HTR-8/SVneo (cell line): Measurements from ENCODE around the gene SLC25A30.
A peak's percentile ranks its signal among the peaks of the same experiment; 100 is the strongest.

ENCODE experiments used
- DNase-seq: peaks from one replicate; pipeline ENCODE4 v3.0.0; 2011; ENCODE audit warnings: low spot score, mixed read lengths; ENCODE audit not compliant: insufficient read length
- FAIRE-seq: peaks from 2 replicates; lab custom pipeline; 2011; peaks lifted over from hg19 to GRCh38; lab: Jason Lieb, UNC

SLC25A30 gene, protein sequence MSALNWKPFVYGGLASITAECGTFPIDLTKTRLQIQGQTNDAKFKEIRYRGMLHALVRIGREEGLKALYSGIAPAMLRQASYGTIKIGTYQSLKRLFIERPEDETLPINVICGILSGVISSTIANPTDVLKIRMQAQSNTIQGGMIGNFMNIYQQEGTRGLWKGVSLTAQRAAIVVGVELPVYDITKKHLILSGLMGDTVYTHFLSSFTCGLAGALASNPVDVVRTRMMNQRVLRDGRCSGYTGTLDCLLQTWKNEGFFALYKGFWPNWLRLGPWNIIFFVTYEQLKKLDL

DNA sequence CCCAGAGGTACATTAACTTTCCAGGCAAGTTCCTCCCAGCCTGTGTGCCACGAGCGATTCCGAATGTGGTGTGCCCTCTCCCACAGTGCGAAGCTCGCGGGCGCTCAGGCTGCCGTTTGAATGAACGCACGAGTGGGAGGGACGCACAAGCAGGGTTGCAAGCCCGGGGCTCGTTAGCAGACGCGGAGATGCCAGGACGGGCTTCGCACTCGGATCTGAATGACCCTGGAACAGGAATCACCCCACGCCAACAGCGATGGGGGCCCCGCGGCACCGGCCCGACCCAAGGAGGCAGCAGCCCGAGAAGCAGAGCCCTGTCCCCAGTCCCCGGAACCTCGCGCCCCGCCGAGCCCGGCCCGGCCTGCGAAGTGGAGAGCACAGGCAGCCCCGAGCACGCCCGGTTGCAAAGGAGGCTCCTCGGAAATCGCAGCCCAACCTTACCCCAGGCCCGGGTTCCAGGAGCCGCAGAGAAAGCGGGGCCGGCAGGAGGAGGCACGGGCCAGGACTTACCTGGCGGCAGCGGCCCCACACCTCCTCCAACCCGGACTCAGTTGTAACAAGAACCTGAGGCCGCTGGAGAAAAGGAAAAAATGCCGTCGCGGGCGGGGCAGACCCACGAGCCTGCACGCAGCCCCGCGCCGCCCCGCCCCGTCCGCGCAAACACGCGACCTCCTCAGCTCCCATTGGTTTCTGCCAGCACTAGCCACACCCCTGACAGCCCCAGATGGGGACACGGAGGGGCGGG lies at the start of gene SLC25A30:
Gene SLC25A30 (minus strand): TSS at position 584 of the 745 bp plus-strand sequence. CDS start 6,948 bp downstream, outside the sequence.
- DNase-seq: peak; percentile 72
- FAIRE-seq: no peak

DNA sequence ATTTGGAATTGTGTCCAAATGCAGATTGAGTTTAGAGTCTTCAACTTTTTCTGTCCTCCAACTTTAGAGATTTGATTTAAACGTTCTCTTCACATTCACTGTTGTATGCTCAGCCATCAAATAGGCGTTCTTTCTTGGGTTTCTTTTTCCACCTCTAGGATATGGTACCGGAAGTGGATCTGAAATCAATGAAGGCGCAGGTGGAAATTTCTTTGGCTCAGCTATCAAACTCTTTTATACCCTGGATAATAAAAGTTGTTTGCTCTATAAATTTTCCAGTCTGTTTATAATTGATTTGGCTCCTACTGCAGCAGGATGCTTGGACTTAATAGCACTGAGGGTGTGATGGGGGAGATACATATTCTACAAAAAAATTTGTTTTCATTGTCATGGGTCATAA lies 48.2 kb upstream of the SLC25A30 start:
- FAIRE-seq: no peak

DNA sequence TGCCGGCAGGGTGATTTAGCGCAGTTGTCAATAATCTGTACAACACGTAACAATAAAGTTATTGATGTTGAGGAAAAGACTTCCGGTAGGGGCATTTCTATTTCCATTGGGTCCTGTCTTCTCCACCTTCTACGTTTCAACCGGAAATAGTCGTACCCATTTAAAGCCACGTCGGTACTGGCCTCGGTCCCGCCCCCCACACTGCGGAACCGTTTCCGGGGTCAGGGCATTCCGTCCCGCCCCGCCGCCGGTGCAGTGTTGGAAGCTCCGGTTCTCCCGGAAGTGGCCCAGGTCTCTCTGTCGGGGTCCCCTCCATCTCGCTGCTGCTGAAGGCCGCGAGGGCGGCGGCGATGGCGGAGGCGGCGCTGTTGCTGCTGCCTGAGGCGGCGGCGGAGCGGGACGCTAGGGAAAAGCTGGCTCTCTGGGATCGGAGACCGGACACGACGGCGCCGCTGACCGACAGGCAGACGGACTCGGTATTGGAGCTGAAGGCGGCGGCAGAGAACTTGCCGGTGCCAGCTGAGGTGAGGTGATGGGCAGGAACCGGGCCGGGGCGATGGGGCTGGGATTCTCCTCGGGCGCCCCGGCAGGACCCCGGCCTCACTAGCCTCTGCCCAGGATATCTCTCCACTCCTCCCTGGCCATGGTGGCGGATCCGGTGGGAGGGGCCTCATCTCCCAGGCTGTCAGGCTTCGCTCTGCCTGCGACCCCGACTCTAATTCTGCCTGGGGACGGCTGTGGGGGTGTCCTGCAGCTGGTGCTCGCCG lies 46.7 kb upstream of the SLC25A30 start, which contains the start of gene COG3:
Gene COG3 (plus strand): TSS at position 253 of the 767 bp plus-strand sequence. CDS start 98 bp downstream, at position 351.
- peak; percentile 52 for FAIRE-seq
- peak; percentile 88 for DNase-seq

More for the DNA sequence above, 48.2 kb upstream of the SLC25A30 start:
- no peak for DNase-seq

DNA sequence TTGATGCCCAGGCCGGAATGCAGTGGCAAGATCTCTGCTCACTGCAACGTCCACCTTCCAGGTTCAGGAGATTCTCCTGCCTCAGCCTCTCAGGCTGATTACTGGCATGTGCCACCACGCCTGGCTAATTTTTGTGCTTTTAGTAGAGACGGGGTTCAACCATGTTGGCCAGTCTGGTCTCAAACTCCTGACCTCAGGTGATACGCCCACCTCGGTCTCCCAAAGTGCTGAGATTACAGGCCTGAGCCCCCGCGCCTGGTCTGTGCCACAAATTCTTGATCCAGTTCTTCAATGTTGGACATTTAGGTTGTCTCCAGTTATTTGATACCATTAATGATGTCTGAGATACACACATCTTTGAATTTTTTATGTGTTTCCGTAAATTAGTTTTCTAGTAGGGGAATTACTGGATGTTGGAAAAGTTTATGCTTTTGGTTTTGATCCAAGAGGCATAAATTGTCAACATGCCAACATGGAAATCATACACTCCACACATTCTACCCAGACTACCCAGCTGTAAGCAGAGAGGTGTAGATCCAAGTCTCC lies 46.0 kb upstream of the SLC25A30 start:
- no peak for FAIRE-seq
- no peak for DNase-seq

DNA sequence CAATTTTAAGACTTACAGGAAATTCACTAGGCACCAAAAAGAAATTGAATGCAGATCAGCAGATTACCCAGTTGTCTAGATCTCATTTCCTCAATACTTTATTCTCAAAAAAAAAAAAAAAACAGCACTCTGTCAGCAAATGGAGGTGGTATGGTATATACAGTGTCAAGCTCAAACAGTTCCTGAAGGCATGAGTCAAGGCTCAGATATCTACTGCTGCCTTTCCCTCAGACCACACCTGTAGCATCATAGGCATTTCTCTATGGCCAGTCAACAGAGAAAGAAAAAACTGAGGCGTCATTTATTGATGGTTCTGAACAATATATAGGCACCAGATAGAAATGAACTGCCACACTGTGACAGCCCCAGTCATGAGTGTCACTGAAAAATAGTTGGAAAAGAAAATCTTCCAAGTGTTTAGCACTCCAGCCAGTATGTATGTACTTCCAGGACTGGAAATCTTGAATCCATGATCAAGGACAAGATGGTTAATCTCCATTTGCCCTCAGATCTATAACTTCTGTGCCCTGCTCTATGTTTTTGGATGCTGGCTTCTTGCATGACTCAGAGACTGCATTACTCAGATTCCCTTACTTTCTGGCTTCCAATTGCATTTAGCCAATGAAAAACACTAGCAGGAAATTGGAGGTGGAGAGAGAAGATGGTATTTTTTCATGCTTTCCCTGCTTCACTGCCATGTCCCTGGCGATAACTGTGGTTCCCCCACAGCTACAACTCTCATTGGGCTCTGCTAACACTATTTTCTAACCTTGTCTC lies 38.2 kb upstream of the SLC25A30 start:
- no peak for DNase-seq
- FAIRE-seq: no peak

DNA sequence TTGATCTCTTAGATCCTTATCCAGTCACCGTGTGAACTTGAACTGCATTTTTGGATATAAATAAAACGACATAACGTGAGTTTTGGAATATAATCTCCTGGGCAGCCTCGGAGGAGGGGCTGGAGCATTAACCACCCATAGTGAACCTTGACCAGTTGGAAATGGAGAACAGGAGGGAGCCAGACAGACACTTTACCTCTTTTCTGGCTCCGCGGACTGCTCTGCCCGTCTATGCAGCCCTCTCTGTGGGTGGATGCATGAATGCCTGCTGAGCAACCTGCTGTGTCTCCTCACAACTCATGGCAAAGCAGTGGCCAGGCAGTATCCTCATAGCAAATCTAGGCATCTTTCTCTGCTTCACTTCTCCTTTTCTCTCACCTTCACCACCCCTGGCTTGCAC lies 36.0 kb upstream of the SLC25A30 start:
- FAIRE-seq (no peak), DNase-seq (no peak)

DNA sequence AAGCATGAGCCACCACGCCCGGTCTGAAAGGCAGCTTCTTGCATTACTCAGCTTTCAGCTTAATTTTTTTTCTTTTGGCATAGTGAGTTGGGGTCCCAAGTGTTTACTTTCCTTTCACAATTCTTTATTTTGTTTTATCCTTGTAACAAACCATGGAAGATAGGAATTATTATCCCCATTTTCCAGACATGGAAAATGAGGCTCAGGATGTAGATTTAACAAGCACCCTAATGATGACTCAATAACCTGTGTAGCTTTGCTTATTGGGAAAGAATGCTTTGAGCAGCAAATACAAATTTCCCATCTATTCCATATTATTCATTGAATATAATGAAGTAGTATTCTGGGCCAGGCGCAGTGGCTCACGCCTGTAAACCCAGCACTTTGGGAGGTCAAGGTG lies 33.1 kb upstream of the SLC25A30 start:
- DNase-seq (no peak), FAIRE-seq (no peak)

DNA sequence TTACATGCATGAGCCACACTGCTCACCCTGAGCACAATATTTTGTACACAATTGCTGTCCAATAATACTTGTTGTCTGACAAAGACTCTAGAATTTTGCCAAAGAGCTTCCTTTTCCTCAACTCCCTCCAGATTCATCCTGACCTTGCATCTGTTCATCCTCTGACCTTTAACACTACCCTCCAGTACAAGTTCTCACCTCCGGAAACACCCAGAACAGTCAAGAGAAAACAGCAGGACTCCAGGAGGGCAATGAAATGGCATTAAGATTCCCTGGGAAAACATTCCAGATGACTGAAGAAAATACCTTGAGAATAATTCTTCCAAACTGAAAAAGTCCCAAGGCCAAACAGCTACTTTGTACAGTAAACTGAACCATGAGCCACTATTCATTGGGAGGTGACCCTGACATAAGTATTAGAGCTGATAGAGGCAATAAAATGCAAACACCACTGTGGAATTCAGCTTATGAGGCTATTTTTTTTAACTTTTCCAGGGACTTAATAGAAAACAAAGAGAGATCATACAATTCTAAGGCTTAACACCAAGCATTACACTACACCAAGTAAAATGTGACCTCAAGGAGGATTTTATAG lies 30.9 kb upstream of the SLC25A30 start:
- FAIRE-seq: no peak
- no peak for DNase-seq

DNA sequence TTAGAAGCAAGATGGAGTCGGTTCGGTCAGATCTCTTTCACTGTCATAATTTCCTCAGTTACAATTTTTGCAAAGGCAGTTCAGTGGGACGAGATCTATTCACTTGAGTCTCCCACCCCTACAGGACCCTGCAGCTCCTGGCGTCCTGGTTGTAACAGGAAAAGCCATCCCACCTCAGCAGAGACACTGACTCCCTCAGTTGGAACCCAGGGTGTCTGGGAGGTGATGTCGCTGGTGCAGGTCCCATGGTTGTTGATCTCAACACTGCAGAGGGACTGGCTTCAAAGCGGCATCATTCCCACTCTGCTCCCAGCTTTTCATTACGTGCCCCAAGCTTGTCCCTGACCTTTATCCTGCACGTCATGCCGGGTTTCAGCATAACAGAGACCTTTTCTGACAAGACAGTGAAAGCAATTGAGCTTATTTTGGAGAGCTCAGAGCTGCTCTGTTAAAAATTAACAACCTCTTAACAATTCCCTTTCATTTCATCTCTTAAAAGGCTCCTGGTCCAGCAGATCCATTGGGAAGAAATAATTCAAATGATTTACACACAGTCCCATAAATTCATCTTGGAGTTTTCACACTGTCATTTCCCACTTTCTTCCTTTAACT lies 29.0 kb upstream of the SLC25A30 start:
- no peak for FAIRE-seq

DNA sequence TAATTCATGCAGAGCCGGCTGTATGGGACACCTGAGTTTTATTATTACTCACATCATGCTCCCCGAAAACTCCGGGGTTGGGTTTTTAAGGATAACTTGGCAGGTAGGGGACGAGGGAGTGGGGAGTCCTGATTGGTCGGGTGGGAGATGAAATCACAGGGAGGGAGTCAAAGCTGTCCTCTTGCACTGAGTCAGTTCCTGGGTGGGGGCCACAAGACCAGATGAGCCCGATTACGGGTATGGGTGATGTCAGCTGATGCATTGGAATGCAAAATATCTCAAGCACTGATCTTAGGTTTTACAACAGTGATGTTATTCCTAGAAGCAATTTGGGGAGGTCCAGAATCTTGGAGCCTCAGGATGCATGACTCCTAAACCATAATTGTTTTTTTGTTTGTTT lies 28.0 kb upstream of the SLC25A30 start:
- peak; percentile 13 for DNase-seq
- no peak for FAIRE-seq

More for the DNA sequence above, 29.0 kb upstream of the SLC25A30 start:
- no peak for DNase-seq

DNA sequence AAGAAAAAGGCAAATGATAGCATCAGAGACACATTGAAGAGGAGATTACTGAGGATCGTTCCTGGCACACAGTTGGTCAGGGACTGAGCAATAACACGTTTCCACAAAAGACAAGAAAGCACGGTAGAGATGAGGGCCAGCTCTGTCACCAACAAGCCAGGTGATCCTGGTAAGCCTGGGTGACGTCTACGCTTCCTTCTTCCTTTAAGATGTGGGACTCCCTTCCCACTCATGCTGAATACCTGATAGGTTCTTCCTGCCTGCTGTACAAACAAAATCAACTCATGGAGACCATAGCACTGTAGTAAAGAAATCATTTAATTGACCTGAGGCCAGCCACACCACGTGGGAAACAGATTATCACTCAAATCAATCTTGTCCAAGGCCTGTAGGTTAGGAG lies 26.9 kb upstream of the SLC25A30 start:
- FAIRE-seq (no peak), DNase-seq (no peak)

DNA sequence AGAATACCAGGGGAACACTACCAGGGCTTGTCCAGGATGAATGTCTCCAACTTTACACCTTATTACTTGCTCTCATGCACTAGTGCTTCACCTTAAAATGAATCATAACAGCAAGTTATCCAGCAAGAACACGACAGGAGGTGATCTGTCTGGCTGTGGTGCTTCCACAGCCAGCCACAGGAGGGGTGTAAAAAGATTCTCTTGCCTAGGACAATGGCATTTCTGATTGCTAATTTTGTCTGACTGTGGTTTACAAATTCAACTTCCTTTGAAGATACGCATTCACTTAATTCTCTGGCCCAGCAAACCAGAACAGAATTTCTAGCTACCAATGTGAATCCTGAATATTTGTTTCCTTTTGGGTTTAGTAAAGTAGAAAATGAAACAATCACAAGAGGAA lies 23.5 kb upstream of the SLC25A30 start:
- DNase-seq: peak; percentile 8

DNA sequence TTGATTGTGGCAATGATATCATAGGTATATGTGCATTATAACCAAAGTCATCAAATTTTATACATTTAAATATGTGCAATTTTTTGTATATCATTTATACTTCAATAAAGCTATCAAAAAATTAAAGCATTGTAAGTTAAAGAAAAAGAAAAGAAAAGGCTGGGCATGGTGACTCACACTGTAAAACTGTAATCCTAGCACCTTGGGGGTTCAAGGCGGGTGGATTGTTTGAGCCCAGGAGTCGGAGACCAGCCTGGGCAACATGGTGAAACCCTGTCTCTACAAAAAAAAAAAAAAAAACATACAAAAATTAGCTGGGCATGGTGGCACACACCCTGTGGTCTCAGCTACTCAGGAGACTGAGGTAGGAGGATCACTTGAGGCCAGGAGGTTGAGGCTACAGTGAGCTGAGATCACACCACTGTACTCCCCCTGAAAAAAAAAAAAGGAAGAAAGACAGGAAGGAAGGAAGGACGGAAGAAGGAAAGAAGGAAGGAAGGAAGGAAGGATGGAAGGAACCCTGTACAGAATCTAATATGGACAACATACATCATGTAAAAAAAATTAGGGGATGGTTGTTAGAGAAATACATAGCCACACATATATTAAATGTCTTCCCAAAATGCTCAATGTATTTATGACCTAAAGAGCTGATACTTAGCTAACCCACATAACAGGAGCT lies 21.7 kb upstream of the SLC25A30 start:
- FAIRE-seq: no peak

More for the DNA sequence above, 23.5 kb upstream of the SLC25A30 start:
- FAIRE-seq: no peak

DNA sequence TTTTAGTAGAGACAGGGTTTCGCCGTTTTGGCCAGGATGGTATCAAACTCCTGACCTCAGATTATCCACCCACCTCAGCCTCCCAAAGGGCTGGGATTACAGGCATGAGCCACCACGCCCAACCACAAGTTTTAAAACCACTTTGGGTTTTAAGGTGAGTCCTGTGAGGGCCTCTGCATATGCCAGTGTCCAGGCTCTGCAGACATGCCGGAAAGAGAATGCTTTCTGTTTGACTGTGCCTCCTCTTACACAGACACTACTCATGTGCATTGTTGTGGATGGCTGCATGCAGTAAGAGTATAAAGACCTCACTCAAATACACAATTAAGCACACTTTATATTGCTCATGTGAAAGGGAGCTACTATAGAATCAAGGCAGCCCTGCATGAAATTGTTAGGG lies 20.8 kb upstream of the SLC25A30 start:
- FAIRE-seq: no peak
- DNase-seq: no peak

More for the DNA sequence above, 21.7 kb upstream of the SLC25A30 start:
- DNase-seq: no peak

DNA sequence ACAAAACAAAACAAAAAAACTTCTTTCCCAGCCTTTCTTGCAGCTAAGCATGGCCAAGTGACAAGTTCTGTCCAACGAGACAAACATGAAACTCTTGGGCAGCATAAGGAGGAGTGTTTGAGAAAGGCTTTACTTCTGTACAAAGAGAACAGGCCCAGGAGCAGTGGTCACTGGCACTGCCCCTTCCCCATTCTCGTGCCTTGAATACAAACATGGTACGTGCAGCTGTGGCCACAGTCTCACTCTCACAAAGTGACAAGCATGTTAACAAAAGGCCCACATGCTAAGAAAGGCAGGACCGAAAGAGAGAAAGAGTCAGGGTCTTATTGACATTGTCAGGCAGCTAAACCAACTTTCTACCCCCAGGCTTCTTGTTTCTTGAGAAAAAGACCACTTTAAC lies 19.8 kb upstream of the SLC25A30 start:
- FAIRE-seq (no peak), DNase-seq (no peak)

DNA sequence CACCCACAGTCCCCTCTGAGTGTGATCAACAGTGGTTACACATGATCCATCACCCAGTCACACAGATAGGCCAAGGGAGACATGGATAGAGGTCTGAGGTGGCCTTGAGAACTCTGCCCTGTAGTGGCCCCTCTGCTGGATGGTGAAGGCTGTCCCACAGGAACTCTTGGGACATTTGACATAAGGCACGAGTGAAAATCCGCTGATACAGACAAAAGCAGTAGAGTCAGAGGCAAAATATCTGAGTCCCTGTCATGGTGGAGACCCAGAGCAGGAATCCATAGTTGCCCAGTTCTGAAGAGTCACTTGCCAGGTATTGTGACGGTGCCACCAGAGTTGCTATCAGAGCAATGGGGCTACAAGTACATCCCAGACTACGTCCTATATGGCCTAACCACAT lies 18.8 kb upstream of the SLC25A30 start:
- no peak for FAIRE-seq
- no peak for DNase-seq

DNA sequence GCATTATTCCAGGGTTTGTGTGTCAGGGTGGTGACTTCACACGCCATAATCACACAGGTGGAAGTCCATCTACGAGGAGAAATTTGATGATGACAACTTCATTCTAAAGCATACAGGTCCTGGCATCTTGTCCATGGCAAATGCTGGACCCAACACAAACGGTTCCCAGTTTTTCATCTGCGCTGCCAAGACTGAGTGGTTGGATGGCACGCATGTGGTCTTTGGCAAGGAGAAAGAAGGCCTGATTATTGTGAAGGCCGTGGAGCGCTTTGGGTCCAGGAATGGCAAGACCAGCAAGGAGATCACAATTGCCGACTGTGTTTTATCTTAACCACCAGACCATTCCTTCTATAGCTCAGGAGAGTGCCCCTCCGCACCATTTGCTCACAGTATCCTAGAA lies 18.2 kb upstream of the SLC25A30 start:
- FAIRE-seq (no peak), DNase-seq (no peak)
